ENCODE data around the gene HOXB4. TPM values are rescaled to one million over a fixed set of nuclear protein-coding genes. Genes with fewer than 3 reads are reported as not detected.

The HOXB4 gene
- total RNA-seq, 1 donor from 2014 or later = 5.8 TPM

DNA sequence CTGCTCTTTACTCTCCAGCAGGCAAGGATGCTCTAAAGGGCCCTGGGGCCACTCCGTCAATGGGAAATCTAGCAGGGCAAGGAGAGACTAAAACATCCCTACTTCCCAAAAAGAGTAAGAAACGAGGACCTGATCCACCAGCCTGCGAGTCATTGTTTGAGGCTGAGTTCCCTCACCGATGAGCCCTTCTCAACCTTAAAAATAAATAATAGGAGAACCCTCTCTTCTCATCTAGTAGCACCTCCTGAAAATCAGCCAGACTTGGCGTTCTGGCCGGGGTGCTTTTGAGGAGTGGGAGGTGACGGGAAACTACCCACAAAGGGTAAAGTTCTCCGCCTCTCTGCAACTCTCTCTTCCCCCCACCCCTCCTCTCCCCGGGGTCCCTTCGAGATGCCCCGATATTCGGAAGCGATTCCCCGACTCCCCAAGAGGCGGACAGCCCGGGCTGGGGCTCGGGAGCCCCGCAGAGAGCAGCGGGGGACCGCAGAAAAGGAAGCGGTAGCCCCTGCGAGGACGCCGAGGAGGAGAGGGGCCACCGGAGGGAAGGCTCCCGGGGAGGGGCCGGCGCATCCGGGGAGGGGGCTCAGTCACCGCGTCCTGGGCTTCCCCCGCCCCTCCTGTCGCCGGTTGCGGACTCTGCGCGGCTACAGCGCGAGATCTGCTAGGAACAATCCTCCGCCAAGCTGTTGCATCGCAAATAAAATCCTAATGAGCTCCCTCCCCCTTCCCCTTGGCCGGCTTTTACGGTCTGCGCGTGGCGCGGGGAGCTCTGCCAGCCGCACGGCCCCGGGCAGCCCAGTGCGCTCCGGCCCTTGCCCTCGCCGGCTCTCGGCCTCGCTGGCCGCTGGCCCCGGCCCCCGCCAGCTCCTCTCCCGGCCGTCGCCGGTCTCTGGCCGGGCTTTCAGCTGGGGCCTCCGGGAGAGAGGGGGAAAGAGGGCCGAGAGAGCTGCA, 46.7 kb upstream of the HOXB4 start:
- peaks cover 100% of the 10 kb centered on the region for H3K27me3 ChIP-seq (ENCODE audit: low read depth)
- DNase-seq = no peak

GRCh38 chr17:48624118-48624517, 46.0 kb upstream of the HOXB4 start:
- TF ChIP-seq, protein P1, sequence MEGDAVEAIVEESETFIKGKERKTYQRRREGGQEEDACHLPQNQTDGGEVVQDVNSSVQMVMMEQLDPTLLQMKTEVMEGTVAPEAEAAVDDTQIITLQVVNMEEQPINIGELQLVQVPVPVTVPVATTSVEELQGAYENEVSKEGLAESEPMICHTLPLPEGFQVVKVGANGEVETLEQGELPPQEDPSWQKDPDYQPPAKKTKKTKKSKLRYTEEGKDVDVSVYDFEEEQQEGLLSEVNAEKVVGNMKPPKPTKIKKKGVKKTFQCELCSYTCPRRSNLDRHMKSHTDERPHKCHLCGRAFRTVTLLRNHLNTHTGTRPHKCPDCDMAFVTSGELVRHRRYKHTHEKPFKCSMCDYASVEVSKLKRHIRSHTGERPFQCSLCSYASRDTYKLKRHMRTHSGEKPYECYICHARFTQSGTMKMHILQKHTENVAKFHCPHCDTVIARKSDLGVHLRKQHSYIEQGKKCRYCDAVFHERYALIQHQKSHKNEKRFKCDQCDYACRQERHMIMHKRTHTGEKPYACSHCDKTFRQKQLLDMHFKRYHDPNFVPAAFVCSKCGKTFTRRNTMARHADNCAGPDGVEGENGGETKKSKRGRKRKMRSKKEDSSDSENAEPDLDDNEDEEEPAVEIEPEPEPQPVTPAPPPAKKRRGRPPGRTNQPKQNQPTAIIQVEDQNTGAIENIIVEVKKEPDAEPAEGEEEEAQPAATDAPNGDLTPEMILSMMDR (IDR thresholded peaks at IDR 0.05) = no peak
- no peak overlapping the region for H3K4me3 ChIP-seq
- H3K36me3 ChIP-seq = no peaks in the 10 kb centered on the region
- peaks cover 26% of the 10 kb centered on the region for H3K4me1 ChIP-seq
- no peak overlapping the region for H3K27ac ChIP-seq
- intact Hi-C loops (cut with DNase I) = no loop called here
- H3K27me3 ChIP-seq (ENCODE audit: low read depth) = peaks cover 100% of the 10 kb centered on the region
- DNase-seq (no peak), ATAC-seq (no peak)
- no peaks in the 10 kb centered on the region for H3K9me3 ChIP-seq

More for the DNA sequence above, 46.7 kb upstream of the HOXB4 start:
- intact Hi-C loops (cut with DNase I) = no loop called here
- Histone ChIP-seq H3K4me3 (peak overlapping the region; percentile 43), H3K36me3 (no peaks in the 10 kb centered on the region), H3K9me3 (no peaks in the 10 kb centered on the region), H3K27ac (no peak overlapping the region), H3K4me1 (peaks cover 26% of the 10 kb centered on the region)
- ATAC-seq = peak; percentile 26 to 49
- TF ChIP-seq, protein P1 (IDR thresholded peaks at IDR 0.05) = no peak

- intact Hi-C loops (cut with DNase I) = no loop called here
Observed at GRCh38 chr17:48623583-48623982, 45.4 kb upstream of the HOXB4 start.

GRCh38 chr17:48622857-48623256, 44.7 kb upstream of the HOXB4 start:
- no peak overlapping the region for H3K4me3 ChIP-seq
- H3K27ac ChIP-seq = no peak overlapping the region
- H3K27me3 ChIP-seq (ENCODE audit: low read depth) = peaks cover 98% of the 10 kb centered on the region
- peaks cover 29% of the 10 kb centered on the region for H3K4me1 ChIP-seq
- intact Hi-C loops (cut with DNase I) = no loop called here
- H3K36me3 ChIP-seq = no peaks in the 10 kb centered on the region
- TF ChIP-seq, protein P1 (IDR thresholded peaks at IDR 0.05) = no peak
- ATAC-seq = no peak
- H3K9me3 ChIP-seq = no peaks in the 10 kb centered on the region
- DNase-seq = no peak

More at GRCh38 chr17:48623583-48623982, 45.4 kb upstream of the HOXB4 start:
- ATAC-seq (no peak), DNase-seq (no peak)
- H3K4me3 ChIP-seq = no peak overlapping the region
- peaks cover 99% of the 10 kb centered on the region for H3K27me3 ChIP-seq (ENCODE audit: low read depth)
- no peaks in the 10 kb centered on the region for H3K9me3 ChIP-seq
- peaks cover 26% of the 10 kb centered on the region for H3K4me1 ChIP-seq
- no peaks in the 10 kb centered on the region for H3K36me3 ChIP-seq
- no peak overlapping the region for H3K27ac ChIP-seq
- TF ChIP-seq, protein P1 (IDR thresholded peaks at IDR 0.05) = no peak

DNA sequence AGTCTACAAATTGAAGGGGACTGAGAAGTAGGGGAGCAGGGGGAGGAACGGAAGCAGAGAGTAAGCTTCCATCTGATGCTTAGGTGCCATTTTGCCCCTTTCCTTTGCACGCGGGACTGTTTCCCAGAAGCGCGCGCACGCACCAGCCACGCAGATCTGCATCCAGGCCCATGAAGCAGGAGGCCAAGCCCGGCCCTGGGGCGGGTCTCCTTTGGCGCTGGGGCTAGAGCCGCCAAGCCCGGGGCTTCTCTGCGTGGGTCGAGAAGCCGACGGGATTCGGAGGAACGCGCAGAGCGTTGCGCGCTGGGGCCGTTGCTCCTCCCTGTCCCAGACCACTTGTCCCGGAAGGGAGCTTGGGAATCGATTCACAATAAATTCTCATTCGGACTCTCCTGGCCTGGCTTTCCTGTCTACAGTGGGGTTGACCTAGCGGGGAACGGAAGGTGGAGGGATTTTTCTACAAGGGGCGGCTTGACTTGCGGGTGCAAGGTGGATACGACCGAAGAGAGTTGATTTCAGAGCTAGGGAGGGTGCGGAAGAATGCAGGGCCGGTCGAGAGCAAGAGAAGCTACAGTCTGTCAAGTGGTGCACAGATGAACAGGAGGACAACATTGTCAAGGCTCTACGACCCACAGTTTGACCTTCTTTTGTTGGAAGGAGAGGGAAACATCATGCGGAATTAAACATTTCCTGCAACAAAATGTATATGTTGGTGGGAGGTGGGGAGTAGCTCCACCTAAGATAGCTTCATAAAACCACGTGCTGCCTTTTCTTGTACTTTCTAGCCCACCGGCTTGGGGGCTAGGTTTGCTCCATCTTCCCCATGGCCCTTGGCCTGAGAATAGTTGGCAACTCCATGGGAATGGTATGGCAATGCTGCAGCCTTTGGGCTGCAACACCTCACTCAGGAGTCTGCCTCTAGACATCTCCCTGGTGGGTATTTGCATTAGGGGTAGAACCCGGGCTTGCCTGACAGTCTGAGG, 43.6 kb upstream of the HOXB4 start:
- intact Hi-C loops (cut with DNase I) = no loop called here
- no peak for DNase-seq

More for the DNA sequence above, 43.6 kb upstream of the HOXB4 start:
- H3K36me3 ChIP-seq = no peaks in the 10 kb centered on the region
- TF ChIP-seq, protein P1 (IDR thresholded peaks at IDR 0.05) = no peak
- no peak for ATAC-seq
- no peak overlapping the region for H3K27ac ChIP-seq
- no peaks in the 10 kb centered on the region for H3K9me3 ChIP-seq
- peaks cover 98% of the 10 kb centered on the region for H3K27me3 ChIP-seq (ENCODE audit: low read depth)
- H3K4me3 ChIP-seq = no peak overlapping the region
- peaks cover 26% of the 10 kb centered on the region for H3K4me1 ChIP-seq
